ENCODE results near the gene CACNA2D1.

Gene CACNA2D1

DNA sequence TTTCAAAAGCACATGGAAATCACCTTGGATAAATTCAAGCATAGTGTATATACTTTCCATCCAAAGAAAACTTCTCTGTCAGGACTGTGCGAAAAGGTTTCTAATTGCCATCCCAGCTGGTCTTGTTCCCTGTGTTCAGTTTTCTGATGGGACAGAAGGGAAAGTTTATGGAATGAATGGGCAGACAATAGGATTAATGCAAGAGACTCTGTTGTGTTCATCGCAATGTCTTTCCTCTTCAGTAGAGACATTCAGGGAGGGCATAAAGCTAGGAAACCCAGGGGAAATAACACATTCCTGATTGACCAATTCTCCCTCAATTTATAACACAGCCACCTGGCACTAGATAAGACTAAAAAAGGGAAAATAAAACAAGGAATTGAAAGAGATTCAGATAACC lies 78.9 kb downstream of the CACNA2D1 start:
- no peak for DNase-seq
- in situ Hi-C loops (cut with HindIII; ENCODE audit: low pct_ligation_motif_present, low pct_unique_long_range_greater_than_20kb, low sequenced_read_pairs): no loop called here

DNA sequence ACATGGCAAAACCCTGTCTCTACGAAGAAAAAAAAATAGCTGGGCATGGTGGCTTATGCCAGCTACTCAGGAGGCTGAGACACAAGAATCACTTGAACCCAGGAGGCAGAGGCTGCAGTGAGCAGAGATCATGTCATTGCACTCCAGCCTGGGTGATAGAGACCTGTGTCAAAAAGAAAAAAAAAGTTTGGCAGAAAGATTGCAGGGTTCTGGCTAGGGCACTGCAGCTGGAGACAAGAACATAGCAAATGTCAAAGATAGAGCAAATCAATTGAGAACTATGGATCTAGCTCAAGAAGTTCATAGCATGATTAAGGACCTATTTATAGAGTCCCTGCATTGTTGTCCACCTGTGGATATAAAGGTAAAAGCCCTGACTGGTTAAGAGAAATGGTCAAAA lies 79.5 kb downstream of the CACNA2D1 start:
- no peak for DNase-seq

DNA sequence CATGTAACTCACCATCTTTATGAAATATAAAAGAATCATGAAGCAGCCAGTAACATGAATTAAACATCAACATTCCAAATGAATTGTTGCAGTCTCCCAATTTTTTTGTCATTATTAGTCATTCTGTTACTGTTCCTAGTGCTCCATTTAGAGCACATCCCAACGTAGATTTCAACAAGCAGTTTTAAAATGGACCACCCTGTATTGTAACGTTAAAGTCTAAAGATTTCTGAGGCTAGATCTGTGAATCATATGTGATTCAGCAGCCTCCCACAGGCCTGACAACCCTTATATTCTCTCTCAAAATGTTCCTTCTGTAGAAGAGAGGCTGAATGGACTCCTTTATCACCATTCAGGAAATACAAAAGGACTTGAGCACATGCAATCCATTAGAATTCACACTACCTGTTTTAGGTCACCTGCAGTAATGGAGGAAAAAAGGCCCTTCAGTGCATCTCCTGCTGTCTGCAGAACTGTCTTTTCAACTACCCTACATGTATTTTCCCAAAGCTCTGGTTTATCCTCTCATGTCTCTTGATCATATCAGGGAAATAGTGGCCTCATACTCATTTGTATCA lies 81.4 kb downstream of the CACNA2D1 start:
- DNase-seq: no peak
- in situ Hi-C loops (cut with HindIII; ENCODE audit: low pct_ligation_motif_present, low pct_unique_long_range_greater_than_20kb, low sequenced_read_pairs): no loop called here

More for the DNA sequence above, 79.5 kb downstream of the CACNA2D1 start:
- in situ Hi-C loops (cut with HindIII; ENCODE audit: low pct_ligation_motif_present, low pct_unique_long_range_greater_than_20kb, low sequenced_read_pairs): no loop called here

DNA sequence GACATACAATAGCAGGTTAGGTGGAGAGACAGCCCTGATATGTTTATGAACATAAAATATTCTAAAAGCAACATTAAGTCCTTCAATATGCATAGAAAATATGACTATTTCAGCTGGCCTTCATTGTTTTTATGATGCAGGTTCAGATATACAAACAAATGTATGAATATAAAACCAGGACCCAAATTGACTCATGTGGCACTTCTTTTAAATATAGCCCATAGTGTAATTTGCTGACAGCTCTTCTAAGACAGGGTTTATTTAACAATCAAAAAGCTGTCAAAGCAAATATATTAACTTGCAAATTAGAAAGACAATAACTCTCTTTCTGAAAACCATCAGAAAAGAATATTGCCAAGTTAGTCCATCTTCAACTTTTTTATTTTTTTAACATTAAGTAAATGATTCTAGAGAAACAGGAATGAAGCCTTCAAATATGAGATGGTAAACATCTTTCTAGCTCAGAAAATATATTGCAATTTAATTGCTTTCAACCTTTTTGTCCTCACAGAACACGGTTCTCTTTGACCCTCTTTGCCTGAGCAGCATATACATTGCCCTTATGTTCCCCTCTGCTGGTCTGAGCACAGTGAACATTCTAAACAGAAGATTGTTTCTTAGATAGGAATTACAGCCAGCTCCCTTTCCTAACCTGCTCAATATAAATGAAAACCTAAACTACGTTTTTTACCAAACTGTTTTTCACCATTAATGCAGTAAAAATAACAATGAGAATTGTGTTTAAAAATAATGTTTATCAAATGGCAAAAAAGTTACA lies 82.8 kb downstream of the CACNA2D1 start:
- DNase-seq: no peak
- in situ Hi-C loops (cut with HindIII; ENCODE audit: low pct_ligation_motif_present, low pct_unique_long_range_greater_than_20kb, low sequenced_read_pairs): no loop called here

DNA sequence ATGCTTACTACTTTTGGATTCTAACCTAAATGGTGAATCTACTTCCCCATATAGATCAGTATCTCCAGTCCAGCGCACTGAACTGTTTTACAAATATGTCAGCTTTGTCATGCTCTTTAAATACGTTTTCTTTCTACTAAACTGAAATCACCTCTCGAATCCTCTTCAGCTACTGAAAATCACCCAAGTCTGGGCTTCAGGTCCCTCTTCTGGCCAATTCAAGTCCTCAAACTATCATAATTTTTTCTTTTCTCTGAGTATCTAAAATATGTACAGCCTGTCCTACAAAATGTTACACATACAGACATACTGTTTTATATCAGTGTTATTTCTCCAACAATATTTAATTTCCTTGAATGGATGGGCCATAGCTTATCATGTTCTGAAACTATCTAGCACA lies 84.2 kb downstream of the CACNA2D1 start:
- in situ Hi-C loops (cut with HindIII; ENCODE audit: low pct_ligation_motif_present, low pct_unique_long_range_greater_than_20kb, low sequenced_read_pairs): no loop called here

DNA sequence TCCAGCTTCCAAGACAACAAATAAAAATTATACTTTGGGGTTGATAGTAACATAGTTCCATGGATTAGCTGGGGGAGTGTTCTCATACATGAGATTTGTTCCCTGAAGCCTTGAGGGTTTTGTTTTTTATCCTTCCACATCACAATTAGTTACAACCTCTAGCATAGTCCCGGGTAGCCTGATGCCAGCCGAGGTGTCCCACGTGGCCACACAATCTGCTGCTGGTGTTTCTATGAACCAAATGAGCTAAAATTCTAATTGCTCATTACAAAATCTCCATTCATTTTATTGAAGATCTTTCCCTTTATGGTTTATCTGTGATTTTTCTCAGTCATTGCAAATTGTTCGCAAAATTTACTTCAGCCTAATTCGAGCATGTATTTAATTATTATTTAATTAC lies 84.7 kb downstream of the CACNA2D1 start:
- no peak for DNase-seq
- in situ Hi-C loops (cut with HindIII; ENCODE audit: low pct_ligation_motif_present, low pct_unique_long_range_greater_than_20kb, low sequenced_read_pairs): no loop called here

More for the DNA sequence above, 84.2 kb downstream of the CACNA2D1 start:
- DNase-seq: no peak

DNA sequence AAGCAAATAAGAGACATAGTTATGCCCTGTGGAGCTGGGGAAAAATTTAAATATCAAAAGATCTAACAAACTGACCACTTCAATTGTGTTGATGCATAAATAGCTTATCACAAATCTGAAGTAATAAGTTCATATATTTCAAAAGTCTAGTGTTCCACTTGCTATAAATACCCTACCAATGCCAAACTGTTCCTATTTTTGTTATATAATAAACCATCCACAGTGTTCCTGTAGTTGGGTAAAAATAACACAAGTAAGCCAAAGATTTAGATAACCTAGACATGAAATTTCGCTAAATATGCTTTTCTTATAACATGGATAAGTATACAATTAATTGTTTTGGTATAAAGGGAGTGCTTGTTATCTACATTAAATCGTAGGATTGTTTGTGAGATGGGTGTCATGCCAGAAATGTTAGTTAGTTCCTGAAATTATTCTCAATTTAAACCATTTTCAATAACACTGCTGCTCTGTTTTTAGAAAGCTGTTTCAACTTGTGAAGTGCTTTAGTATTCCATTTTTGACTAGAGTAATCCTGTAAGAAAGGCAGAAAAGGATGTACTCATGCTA lies 85.5 kb downstream of the CACNA2D1 start:
- DNase-seq: no peak
- in situ Hi-C loops (cut with HindIII; ENCODE audit: low pct_ligation_motif_present, low pct_unique_long_range_greater_than_20kb, low sequenced_read_pairs): no loop called here

DNA sequence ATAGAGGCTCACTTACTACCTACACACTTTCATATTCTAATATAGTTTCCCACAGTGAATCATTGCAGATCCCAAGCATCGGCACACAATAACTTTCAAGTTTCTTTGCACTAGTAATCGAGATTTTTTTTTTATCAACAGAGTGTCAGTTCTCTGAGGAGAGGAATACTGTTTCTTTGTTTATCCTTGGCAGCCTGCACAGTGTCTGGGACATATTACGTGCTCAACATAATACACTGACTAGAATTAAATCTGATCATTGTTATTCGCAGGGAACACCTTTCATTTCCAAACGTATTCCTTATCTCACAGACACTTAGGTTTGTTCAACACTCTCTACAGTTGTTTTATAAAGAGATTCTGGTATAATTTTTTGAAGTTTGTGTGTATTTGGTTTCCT lies 95.3 kb downstream of the CACNA2D1 start:
- in situ Hi-C loops (cut with HindIII; ENCODE audit: low pct_ligation_motif_present, low pct_unique_long_range_greater_than_20kb, low sequenced_read_pairs): no loop called here
- no peak for DNase-seq

DNA sequence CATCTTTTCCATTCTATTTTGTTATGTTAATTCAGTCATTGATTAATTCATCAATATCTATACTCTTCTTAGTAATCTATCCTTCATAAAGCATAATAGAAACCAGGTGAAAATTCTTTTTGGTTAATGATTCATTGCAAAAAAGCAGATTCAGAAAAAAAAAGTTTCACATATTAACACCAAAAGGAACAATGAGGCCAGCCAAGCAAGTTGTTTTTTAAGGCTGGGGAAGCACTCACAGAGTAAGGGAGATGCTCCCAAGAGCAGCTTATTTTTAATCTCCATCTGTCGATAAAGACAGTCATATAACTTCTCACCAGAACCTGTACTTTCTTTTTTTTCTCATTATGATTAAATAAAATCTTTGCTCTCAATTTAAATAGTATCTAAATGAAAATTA lies 95.8 kb downstream of the CACNA2D1 start:
- in situ Hi-C loops (cut with HindIII; ENCODE audit: low pct_ligation_motif_present, low pct_unique_long_range_greater_than_20kb, low sequenced_read_pairs): no loop called here
- DNase-seq: no peak

DNA sequence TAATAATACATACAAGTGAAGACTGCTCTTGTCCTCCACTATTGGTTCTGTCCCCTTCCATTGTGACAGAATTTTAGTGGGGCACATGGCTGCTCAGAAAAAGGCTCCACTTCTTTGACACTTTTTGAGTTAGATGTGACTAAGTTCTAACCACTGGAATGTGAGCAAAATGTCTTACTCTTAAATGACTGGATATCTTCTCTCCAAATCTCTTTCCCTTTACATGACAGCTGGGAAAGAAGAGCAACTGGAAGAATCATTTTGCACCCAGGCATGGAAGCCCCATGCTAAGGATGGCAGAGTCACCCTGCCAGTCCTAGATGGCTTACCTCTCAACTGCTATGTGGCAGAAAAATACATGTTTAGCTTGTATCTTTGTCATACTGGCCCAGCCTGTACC lies 97.7 kb downstream of the CACNA2D1 start:
- DNase-seq: no peak
- in situ Hi-C loops (cut with HindIII; ENCODE audit: low pct_ligation_motif_present, low pct_unique_long_range_greater_than_20kb, low sequenced_read_pairs): no loop called here

DNA sequence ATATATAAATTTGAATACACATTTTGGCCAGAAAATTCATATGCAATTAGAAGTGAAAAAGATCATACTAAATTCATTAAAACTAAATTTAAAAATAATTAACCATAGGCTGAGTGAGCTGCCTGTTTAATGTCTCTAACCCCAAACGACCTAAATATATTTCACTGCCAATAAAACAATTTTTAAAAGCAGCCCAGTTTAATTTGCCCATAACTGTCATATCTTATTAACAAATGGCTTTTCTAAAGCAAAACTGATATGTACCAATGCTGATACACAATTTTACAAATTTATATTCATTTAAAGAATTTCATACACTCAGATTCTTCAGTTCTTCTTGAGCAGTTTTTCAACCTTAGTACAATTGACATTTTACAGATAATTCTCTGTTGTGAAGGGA lies 99.9 kb downstream of the CACNA2D1 start:
- in situ Hi-C loops (cut with HindIII; ENCODE audit: low pct_ligation_motif_present, low pct_unique_long_range_greater_than_20kb, low sequenced_read_pairs): no loop called here
- DNase-seq: no peak

DNA sequence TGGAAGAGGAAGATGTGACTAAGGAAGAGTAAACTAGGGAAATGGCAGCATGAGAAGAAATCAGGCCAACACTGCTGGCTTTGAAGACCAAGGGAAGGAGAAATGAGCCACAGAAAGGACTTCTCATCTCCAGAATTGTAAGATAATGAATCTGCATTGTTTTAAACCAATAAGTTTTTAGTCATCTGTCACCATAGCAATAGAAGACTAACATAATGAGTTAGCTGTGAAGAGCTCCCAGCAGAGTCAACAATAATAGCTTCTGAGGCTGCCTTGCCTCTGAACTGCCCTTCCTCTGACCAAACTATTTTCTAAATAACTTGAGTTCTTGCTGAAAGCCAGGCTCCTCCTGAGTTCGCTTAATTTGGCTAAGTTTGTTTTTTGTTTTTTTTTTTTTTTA lies 103.6 kb downstream of the CACNA2D1 start:
- no peak for DNase-seq
- in situ Hi-C loops (cut with HindIII; ENCODE audit: low pct_ligation_motif_present, low pct_unique_long_range_greater_than_20kb, low sequenced_read_pairs): no loop called here

DNA sequence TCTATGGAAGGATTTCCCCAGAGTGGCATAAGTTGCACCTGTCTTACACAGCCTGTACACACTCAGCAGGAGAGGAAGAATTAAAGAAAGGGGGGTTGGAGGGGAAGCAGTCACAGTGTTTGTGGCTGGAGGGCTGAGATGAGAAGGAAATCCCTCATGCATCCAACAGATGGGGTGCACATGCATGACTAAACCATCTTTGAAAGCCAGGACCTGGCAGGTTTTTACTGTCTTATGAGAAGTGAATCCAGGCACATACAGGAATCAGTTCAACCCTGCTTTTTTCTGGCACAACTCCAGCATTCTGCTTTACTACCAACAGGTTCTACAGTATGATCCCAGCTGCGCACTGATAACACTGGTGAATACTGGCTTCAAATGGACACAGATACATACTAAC lies 107.7 kb downstream of the CACNA2D1 start:
- peak; percentile 46 for DNase-seq
- in situ Hi-C loops (cut with HindIII; ENCODE audit: low pct_ligation_motif_present, low pct_unique_long_range_greater_than_20kb, low sequenced_read_pairs): no loop called here

DNA sequence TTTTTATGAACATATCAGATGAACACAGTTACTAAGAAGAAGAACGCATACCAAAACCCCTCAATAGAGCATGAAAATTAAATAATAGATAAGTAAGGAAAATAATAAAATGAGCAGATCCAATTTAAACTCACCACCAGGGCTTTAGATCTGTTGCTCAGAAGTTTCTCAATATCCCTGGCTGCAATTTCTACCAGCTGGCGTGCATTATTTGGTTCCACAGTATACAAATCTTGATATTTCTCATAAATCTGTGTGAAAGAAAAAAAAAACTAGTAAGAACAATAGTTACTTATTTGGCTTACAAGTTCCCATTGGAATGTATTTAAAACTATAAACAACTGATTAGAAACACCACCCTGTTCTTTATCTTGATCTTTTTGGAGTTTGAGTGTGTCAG lies 108.6 kb downstream of the CACNA2D1 start:
- DNase-seq: no peak
- in situ Hi-C loops (cut with HindIII; ENCODE audit: low pct_ligation_motif_present, low pct_unique_long_range_greater_than_20kb, low sequenced_read_pairs): no loop called here

DNA sequence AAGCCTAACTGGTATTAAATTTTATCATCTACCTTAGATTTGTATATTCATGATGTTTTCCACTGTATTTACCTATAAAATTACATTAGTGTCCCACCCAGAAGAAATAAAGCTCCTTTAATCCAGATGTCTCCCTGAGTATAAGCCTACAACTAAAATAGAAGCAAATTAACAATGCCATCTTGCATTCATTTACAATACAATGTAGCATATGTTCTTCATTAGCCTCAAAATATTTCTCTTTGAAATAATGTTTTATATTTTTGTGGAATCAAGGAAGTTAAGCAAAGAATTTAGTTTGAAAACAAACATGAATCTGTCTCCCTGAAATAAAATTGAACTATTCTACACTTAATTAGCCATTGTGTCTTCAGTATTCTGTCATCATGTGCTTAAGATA lies 112.3 kb downstream of the CACNA2D1 start:
- in situ Hi-C loops (cut with HindIII; ENCODE audit: low pct_ligation_motif_present, low pct_unique_long_range_greater_than_20kb, low sequenced_read_pairs): no loop called here
- no peak for DNase-seq

DNA sequence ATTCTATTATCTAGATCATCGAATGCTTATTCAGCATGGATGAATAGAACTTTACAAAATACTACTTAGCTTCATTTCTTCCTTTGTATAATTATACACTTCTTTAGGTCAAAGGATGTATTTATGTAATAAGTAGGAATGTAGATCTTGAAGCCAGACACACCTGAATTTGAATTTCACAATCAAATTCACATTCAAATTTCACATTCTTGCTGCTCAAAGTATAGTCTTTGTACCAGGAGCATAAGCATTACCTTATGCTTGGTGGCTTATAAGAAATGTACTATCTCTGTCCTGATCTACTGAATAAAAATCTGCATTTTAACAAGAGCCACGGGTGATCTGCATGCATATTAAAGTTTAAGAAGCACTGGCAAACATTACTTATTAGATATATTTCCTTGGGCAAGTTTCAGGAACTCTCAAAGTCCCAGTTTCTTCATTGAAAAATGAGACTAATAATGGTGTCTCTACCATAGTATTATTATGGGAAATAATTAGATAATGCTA lies 112.8 kb downstream of the CACNA2D1 start:
- in situ Hi-C loops (cut with HindIII; ENCODE audit: low pct_ligation_motif_present, low pct_unique_long_range_greater_than_20kb, low sequenced_read_pairs): no loop called here
- no peak for DNase-seq

DNA sequence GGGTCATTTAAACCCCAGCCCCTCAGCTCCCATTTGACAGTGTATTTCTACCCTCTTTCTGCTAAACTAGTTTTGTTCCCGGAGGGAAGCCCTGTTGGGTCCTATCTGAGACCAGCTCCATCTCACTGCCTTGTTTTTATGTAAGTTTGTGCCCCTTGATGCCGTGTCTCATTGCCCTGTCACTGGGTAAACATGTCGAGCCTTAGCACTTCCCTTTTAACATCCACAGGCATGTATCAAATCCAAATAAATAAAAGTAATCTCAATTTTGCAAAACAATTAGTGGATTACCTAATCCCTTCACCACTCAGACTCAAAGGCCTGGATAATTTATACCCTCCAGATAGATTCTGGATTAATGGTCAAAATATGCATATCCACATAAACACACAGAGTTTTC lies 115.7 kb downstream of the CACNA2D1 start:
- DNase-seq: no peak
- in situ Hi-C loops (cut with HindIII; ENCODE audit: low pct_ligation_motif_present, low pct_unique_long_range_greater_than_20kb, low sequenced_read_pairs): no loop called here

DNA sequence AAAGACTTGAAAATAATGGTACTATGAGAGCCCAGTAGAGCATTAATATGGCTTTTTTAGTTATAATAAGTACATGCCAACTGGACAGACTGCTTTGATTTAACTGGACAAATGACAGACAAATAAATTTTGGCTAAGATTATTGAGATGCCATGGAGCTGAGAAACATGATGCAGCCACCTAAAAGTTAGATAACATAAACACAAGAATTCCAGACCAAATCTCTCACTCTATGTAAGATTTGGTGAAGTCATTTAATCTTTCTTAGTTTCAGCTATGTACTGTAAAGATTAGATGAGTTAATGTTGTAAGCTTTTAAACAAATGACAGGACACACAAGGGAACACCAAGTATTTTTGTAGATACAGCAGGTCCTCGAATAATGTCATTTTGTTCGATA lies 118.2 kb downstream of the CACNA2D1 start:
- in situ Hi-C loops (cut with HindIII; ENCODE audit: low pct_ligation_motif_present, low pct_unique_long_range_greater_than_20kb, low sequenced_read_pairs): no loop called here
- no peak for DNase-seq

DNA sequence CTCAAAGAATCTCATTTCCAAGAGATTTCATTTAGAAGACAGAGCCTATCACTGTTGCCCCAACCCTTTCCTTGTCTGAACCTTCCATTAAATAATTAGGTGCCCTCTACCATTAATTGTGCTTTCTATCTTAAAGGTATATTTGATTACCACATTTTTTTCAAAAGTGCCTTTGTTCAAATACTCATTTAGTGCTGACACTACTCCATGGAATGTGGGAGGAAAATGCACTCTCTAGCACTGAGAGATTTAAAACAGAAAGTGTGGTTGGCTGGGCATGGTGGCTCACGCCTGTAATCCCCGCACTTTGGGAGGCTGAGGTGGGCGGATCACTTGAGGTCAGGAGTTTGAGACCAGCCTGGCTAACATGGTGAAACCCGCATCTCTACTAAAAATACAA lies 119.8 kb downstream of the CACNA2D1 start:
- in situ Hi-C loops (cut with HindIII; ENCODE audit: low pct_ligation_motif_present, low pct_unique_long_range_greater_than_20kb, low sequenced_read_pairs): no loop called here

DNA sequence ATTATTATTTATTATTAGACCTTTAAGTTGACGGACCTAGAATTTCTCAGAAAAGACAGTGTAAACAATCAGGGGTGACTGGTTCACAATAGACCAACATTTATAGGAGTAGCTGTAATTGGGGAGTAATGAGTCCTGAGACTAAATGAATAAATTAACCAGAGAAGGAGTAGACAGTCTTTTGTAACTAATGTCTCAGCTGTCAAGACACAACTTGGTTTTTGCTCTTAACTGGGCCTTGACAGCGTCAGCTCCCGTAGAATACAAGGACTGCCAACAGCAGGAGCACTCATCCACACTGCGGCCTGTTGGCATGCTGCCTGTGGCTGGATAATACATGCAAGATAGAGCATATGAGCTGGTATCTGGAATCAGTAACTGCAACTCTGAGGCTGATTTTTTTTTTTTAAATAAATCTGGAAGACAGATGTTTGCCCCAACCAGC lies 123.9 kb downstream of the CACNA2D1 start:
- in situ Hi-C loops (cut with HindIII; ENCODE audit: low pct_ligation_motif_present, low pct_unique_long_range_greater_than_20kb, low sequenced_read_pairs): no loop called here
- no peak for DNase-seq

More for the DNA sequence above, 119.8 kb downstream of the CACNA2D1 start:
- no peak for DNase-seq

All from ACHN (cell line).